ENCODE measurements around the gene CAMP.

DNA sequence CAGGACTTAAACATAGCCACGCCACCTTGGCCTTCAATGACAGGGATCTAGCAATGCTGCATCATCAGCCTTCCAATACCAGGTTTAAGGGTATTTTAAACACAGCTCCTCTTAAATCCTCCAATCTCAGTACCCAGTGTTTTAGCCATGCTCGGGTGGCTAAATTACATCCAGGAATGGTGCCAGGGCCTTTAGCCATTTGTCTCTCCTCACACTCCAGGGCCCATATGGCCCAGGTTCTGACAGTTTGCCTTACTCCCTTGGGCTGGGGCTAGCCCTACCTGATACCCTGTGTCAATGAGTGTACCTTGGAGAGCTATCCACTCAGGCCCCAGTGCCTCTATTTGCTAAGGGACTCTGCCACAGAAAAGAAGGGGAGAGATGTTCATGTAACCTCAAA is 47.0 kb downstream of the CAMP start:
- TF ChIP-seq POLR2A (IDR thresholded peaks at IDR 0.05), result no peak
- TF ChIP-seq, protein P1, sequence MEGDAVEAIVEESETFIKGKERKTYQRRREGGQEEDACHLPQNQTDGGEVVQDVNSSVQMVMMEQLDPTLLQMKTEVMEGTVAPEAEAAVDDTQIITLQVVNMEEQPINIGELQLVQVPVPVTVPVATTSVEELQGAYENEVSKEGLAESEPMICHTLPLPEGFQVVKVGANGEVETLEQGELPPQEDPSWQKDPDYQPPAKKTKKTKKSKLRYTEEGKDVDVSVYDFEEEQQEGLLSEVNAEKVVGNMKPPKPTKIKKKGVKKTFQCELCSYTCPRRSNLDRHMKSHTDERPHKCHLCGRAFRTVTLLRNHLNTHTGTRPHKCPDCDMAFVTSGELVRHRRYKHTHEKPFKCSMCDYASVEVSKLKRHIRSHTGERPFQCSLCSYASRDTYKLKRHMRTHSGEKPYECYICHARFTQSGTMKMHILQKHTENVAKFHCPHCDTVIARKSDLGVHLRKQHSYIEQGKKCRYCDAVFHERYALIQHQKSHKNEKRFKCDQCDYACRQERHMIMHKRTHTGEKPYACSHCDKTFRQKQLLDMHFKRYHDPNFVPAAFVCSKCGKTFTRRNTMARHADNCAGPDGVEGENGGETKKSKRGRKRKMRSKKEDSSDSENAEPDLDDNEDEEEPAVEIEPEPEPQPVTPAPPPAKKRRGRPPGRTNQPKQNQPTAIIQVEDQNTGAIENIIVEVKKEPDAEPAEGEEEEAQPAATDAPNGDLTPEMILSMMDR (IDR thresholded peaks at IDR 0.05), result no peak

Data from body of pancreas (tissue), 4 donors.